ENCODE data around the gene LRMDA.

Gene LRMDA

GRCh38 chr10:75977139-75977538, 545.7 kb downstream of the LRMDA start:
- no peak for DNase-seq

GRCh38 chr10:75978213-75978612, 546.8 kb downstream of the LRMDA start:
- no peak for DNase-seq

DNA sequence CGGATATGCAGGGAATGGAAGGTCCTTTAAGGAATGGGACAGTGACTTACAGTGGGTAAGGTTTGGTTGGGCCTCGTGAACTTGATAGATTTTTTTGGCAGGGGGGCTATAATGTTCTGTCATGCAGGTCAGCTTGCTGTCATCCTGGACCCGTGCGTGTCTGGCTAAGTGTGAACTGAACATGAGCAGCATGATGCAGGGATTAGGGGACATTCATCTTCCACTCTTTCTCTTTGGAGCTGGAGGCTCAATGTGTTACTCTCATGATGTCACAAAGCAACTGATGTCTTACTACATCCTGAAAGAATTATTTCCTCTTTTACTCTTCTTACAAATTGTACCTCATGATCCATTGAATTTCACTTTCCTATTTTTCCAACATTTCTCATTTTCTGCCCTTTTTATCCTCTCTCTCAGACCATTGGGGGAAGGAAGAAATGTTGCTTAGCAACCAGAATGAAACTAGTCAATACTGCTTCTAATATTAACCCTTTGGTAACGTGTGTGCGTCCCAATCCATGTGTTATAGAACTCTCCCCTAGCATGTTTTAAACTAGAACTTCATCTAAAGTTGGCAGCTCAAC, 549.1 kb downstream of the LRMDA start:
- no peak for DNase-seq

DNA sequence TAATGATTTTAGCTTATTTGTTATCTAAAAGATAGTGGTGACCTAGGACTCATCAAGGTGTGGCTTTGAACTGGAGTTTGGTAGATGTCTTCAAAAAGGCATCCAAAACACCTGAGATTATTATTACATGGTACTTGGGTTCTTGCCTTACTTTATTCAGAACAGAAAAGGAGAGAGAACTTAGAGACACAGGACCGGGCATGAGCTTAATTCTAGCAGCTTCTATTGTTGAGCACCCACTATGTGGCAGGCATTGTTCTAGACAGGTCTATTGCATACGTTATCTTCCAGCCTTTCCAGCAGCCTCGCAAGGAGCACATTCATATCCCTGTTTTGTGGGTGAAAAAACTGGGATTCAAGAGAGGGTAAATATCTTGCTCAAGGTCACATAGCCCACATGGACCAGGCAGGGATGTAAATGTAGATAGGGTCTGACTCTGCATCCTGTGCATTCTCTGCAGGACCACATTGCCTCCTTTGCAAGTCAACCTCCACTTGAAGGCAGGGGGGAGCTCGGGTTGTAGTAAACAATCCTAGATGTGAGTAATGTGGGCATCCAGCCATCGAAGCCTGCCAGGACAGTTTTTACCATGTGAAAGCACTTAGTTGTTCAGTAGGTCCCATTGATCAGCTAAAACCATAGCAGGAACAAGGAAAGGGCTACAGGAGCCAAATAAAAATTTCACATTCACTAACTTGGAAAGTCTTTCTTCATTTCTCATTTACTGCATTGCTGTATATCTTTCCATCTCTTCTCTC, 551.4 kb downstream of the LRMDA start:
- no peak for DNase-seq

DNA sequence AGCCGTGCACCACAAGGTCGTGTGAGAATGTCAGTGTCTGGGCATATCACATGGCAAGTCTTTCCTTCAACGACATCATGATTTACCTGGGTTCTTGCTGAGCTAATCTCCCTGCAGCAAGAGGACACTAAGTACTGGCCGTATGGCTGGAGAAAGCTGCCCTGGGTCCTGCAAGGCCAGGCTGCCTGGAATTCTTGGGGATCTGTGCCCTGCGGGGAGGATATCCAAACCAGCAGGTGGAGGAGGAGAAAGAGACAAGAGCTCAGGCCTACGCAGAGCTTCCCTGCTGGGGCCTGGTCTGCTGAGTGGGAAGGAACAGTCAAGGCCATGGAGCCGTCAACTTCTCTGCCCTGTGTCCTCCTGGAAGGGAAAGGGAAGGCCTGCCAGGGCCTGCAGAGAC, 552.6 kb downstream of the LRMDA start:
- no peak for DNase-seq

DNA sequence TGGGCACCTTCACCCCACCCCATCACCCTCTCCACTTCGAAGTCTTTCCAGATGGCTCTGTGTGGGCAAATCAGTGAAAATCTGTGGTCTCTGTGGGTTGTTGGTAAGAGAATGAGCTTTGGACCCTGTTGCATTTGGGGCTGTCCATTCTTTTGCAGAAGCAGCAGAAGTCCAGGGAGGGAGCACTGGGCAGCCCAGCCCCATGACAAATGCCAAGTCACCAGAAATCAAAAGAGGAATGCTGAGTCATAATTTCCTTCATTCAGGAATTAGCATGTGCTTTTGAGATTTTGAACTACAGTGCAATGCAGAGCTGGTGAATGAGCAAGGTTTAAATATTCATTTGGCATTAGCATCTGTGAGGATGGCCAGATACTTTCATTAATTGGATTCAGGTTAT, 556.2 kb downstream of the LRMDA start:
- DNase-seq = no peak

DNA sequence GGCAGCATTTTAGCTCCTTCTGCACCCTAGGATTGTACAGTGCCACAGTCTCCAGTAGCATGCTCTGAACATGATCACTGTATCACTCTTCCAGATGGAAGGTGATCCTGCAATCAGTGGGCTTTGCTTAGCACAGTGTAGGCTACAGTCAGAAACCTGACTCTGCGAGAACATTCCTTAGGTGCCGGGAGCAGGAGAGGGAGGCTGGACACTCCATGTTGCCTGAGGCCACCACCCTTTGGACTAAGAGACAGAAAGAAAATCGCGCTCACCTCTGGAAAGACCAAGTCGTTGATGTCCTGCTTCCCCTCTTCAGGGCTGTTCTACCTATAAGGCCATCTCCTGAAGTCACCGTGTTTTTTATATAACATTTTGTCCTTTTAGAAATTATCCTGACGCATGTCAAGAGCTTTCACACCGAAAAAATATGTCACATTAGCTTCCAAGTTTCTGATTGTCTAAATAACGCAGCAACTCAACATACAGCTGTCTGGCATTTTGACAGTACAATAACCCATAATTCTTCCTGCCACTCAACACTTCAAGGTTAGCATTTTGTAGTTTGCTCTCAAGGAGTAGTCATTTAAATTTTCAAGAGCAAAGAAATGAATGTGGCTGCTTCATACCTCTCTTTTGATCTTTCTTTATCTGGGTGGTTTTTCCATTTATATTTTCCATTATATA, 563.1 kb downstream of the LRMDA start:
- no peak for DNase-seq

- no peak for DNase-seq
Observed at GRCh38 chr10:75995041-75995430, 563.6 kb downstream of the LRMDA start.

DNA sequence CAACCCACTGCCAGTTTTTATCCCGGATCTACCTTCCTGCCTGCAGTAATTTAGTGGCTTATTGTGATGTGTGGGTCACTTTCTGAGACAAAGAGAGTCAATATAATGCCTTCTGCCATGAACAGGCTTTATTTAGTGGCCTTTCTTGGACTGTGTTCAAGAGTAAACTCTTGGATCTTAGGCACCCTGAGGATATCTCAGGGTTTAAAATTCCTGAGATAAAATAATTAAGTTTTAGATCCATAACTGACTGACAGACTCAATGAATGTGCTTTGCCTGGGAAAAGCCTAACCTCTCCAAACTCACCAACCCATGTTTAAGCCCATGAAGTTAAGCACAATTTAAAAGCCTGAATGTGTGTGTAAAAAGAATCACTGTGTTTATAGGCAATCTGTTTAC, 564.3 kb downstream of the LRMDA start:
- DNase-seq = no peak

DNA sequence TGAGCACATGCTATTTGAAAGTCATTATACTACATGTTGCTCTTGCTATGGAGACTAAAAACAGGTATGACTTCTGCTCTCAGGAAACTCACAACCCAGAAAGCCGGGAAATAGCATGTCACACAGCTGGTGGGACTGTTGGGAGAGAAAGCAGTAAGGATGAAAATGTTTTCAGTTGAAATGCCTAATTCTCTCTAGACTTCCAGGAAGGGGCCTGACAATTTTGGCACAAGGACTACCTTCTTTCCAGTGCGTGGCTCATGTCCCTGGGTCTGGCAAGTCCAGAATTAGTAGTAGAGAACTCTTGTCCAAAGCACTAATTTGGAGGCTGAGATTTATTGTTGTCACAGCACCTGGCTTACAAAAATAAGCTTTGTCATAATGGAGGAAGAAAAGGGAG, 567.6 kb downstream of the LRMDA start:
- DNase-seq = no peak

GRCh38 chr10:75999515-76000209, 568.2 kb downstream of the LRMDA start:
- DNase-seq = no peak

- no peak for DNase-seq
Observed at GRCh38 chr10:76000550-76000949, 569.1 kb downstream of the LRMDA start.

DNA sequence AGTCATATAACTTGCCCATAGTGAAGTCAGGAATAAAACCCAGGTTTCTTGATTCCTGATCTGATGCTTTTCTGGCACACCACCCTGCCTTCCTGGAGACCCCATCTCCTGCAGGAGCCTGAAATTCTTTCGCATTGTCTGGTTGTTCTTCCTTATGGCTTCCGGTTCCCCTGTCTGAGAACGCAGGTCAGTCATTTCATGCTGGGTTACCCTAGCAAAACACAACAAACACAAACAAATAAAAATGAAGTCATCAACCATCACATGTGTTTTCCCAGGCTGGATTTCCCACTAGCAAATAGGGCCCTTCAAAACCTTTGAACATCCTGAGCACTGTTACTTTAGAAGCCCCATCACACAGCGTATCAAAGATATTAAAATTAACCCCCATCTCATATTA, 569.6 kb downstream of the LRMDA start:
- no peak for DNase-seq

DNA sequence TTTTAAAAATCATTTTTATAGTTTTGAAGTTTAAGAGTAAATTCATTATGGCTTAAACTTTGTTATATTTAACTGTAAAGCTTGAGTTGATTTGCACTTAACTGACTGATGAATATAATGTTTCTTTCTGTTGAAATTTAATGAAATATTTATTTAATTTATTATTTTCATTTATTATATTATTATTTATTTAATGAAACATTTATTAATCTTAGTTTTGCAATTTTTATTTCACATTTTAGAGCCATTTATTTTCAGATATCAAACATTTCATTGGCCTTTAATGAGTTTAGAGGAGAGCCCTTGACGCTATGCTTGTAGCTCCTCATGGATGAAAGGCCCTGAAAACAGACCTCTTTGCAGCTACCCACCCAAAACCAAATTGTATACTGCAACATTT, 570.0 kb downstream of the LRMDA start:
- DNase-seq = no peak

GRCh38 chr10:76002262-76002854, 570.9 kb downstream of the LRMDA start:
- no peak for DNase-seq

GRCh38 chr10:76007667-76008181, 576.3 kb downstream of the LRMDA start:
- no peak for DNase-seq

DNA sequence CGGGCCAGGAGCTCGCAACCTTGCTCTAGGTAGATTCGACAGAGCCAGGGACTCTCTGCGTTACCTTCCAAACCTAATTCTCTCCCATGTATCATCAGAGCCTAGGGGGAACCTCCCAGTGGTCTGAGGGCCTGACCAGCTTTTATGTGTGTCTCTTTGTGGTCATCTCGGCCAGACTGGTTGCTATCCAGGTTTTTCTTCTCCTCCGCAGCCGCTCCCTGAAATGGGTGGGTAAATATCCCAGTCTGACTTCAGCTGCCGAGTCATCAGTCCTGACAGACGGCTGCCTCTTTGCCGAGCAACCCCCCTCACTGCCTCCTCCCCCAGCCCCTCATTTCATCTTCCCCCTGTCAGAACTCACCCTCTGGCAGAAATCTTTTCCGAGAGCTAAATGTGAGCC, 578.1 kb downstream of the LRMDA start:
- DNase-seq = no peak

DNA sequence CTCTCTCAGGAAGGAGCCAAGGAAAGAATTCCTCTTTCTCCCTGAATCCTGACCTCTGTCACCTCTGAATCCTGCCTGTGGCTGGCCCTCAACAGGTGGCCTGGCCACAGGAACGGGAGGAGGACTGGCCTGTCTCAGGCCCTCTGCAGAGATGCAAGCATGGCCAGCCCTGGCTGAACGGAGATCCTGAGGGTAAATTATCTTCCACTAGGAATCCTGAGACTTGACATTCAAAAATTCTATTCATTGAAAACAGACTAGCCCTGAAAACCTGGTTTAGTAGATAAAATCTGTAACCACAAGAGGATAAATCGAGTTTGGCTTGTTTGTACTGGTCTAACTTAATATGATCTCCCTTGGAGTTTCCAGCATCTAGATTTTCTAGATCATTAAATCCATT, 579.3 kb downstream of the LRMDA start:
- DNase-seq = no peak

- DNase-seq = no peak
Observed at GRCh38 chr10:76012716-76013327, 581.4 kb downstream of the LRMDA start.

GRCh38 chr10:76015245-76015644, 583.8 kb downstream of the LRMDA start:
- no peak for DNase-seq

DNA sequence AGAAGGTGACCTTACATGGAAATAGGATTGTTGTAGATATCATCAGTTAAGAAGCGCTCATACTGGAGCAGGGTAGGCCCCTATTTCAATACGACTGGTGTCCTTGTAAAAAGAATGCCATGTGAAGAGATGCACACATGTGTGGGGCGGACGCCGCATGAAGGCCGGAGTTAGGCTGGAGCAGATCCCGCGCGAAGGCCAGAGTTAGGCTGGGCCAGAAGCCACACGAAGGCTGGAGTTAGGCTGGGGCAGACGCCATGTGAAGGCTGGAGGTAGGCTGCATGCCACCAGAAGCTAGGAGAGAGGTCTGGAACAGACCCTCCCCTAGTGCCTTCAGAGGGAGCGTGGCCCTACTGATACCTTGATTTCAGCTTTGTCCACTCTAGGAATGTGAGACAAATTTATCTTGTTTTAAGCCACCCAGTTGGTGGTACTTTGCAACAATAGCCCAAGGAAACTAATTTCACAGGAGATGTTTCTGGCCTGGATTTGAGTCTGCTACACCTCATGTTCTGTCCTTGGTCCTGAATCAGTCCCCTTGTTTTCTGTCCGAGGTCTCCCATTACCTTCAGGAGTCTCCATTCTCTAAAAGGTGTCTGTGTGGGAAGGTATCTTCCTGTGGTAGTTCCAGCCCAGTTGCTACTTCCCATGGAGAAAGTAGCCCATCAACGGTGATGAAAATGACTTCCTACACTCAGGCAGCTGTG, 585.8 kb downstream of the LRMDA start:
- DNase-seq = no peak

Measured in cerebellar nuclear complex (tissue), 1 donor.